H1 (cell line): ENCODE data around the gene SLC27A2. TPM values are rescaled to one million over a fixed set of nuclear protein-coding genes. Genes with fewer than 3 reads are reported as not detected.

ENCODE experiments used
- CHD2 ChIP-seq: IDR thresholded peaks from 2 replicates; pipeline ENCODE4 v1.6.1; 2012; ENCODE audit warnings: low read length, improper control_type of control experiment
- CHD7 ChIP-seq: fragments of 300-600 bp; sonication (generic); IDR thresholded peaks from 2 replicates; pipeline ENCODE4 v1.7.1; 2012; ENCODE audit warnings: low read length, moderate library complexity, mild to moderate bottlenecking, inconsistent platforms; ENCODE audit not compliant: insufficient replicate concordance
- CREB1 ChIP-seq: IDR thresholded peaks from 2 replicates; pipeline ENCODE4 v1.6.1; 2012; ENCODE audit warnings: inconsistent platforms
- EP300 ChIP-seq, 2 experiments: IDR thresholded peaks; 1 replicate in 1 of 2; 2 replicates in 1 of 2; pipeline ENCODE4 v1.6.1; 2011 to 2012; ENCODE audit warnings: low read depth in 2 of 2, low read length in 2 of 2, mild to moderate bottlenecking in 2 of 2, borderline replicate concordance in 1 of 2, inconsistent platforms in 1 of 2, moderate library complexity in 1 of 2
- EZH2 ChIP-seq: fragments of 200-600 bp; sonication (generic); IDR thresholded peaks from 2 replicates; pipeline ENCODE4 v1.7.1; 2012; ENCODE audit warnings: low read depth, mild to moderate bottlenecking, moderate library complexity, low read length, inconsistent platforms; ENCODE audit not compliant: severe bottlenecking
- GABPA ChIP-seq: IDR thresholded peaks from 2 replicates; pipeline ENCODE4 v1.6.1; 2011; ENCODE audit warnings: mild to moderate bottlenecking, low read length, moderate library complexity, borderline replicate concordance; ENCODE audit not compliant: insufficient read depth
- KDM5A ChIP-seq: fragments of 200-600 bp; IDR thresholded peaks from 2 replicates; pipeline ENCODE4 v1.7.1; 2012; ENCODE audit warnings: mild to moderate bottlenecking, low read length, inconsistent platforms, mixed read lengths
- MAX ChIP-seq: IDR thresholded peaks from 2 replicates; pipeline ENCODE4 v1.6.1; 2012; ENCODE audit warnings: inconsistent platforms
- SAP30 ChIP-seq: fragments of 300-600 bp; sonication (generic); IDR thresholded peaks from 2 replicates; pipeline ENCODE4 v1.7.1; 2012; ENCODE audit warnings: low read length, moderate library complexity, mild to moderate bottlenecking, inconsistent platforms; ENCODE audit not compliant: insufficient read depth, insufficient replicate concordance
- SP1 ChIP-seq: IDR thresholded peaks from 2 replicates; pipeline ENCODE4 v1.6.1; 2011; ENCODE audit warnings: low read depth, low read length
- SP2 ChIP-seq: IDR thresholded peaks from 2 replicates; pipeline ENCODE4 v1.6.1; 2012; ENCODE audit warnings: mild to moderate bottlenecking, low read length, inconsistent platforms
- ZNF274 ChIP-seq: IDR thresholded peaks from 2 replicates; pipeline ENCODE4 v1.7.0; 2012; ENCODE audit warnings: low read length, borderline replicate concordance; ENCODE audit errors: extremely low read depth
- polyA plus RNA-seq, 7 experiments: library from polyadenylated mRNA; depleted of rRNA in 3 of 7; stranded (reverse) in 5 of 7; unstranded in 2 of 7; fragments of >200 nt in 5 of 7; fragments of 200-250 nt in 2 of 7; gene quantifications; 1 replicate in 5 of 7; 2 replicates in 1 of 7; 4 replicates in 1 of 7; pipeline versions ENCODE4 v1.2.1 to v1.2.3, GENCODE V29; 2011 to 2013; ENCODE audit warnings: missing spikeins in 2 of 7, mixed read lengths in 2 of 7
- total RNA-seq: library from RNA; stranded (reverse); fragmentation: NEBNext Ultra II Directional; extraction: Animal tissue kit (Norgen Biotek cat#: 25700); gene quantifications from 2 replicates; pipeline ENCODE4 v1.2.1, GENCODE V29; 2021

The SLC27A2 gene
- total and polyA plus RNA-seq, 2 of the 8 experiments (the other 6 are each of a cell fraction or from before 2014, with no cell fraction given) = 5.6 to 5.8 TPM

GRCh38 chr15:50277370-50277769 lies 95.4 kb downstream of the SLC27A2 start (continued):
- TF ChIP-seq CHD7 = no peak
- TF ChIP-seq EP300 (IDR thresholded peaks at IDR 0.05; ENCODE audit: borderline replicate concordance in 1 of 2, low read depth in 2 of 2, low read length in 2 of 2) = no peak
- TF ChIP-seq ZNF274 = no peak
- no peak for TF ChIP-seq EZH2
- TF ChIP-seq KDM5A = no peak
- TF ChIP-seq SAP30 = no peak
- TF ChIP-seq CREB1 = no peak
- TF ChIP-seq SP1 = no peak
- TF ChIP-seq CHD2 = no peak
- TF ChIP-seq SP2 = no peak
- no peak for TF ChIP-seq MAX
- TF ChIP-seq GABPA = no peak
